K562 (cell line): Measurements from ENCODE around the gene OR4D2. TPM values are rescaled to one million over a fixed set of nuclear protein-coding genes. Genes with fewer than 3 reads are reported as not detected.
A peak's percentile ranks its signal among the peaks of the same experiment; 100 is the strongest.

Experiments used
- ATAC-seq: fragments of 200-7000 bp; cut with Tn5 transposase; 3 replicates; pipeline ENCODE4 v1.9.1; 2020; ENCODE audit warnings: moderate library complexity
- BruUV-seq: library from RNA; stranded (reverse); fragments of 400-500 nt; replicated peaks from 2 replicates; lab custom pipeline; 2021; lab: Mats Ljungman, UMichigan
- CTCF ChIA-PET: fragments of 300-600 bp; formaldehyde crosslinking; extraction: SDS; loops from one replicate; lab custom pipeline; 2021; ENCODE audit warnings: low intra/inter-chr PET ratio; lab: Yijun Ruan, JAX
- POLR2A ChIA-PET: fragments of 300-600, 350-650 bp; sonication (Branson Sonifier 250); formaldehyde crosslinking; extraction: SDS; loops from one replicate; lab custom pipeline; 2021; ENCODE audit warnings: antibody characterized with exemption, inconsistent platforms; lab: Yijun Ruan, JAX
- DNase-seq, 4 experiments: peaks; one replicate each; pipeline versions ENCODE4 v3.0.0 to v3.0.0-alpha.2; 2011 to 2018; ENCODE audit warnings: low spot score in 3 of 4, mixed read lengths in 3 of 4; ENCODE audit errors: extremely low read depth in 1 of 4
- FAIRE-seq: peaks from 2 replicates; lab custom pipeline; 2011; peaks lifted over from hg19 to GRCh38; lab: Jason Lieb, UNC
- H2AFZ ChIP-seq: 2 replicates; pipeline ENCODE4 v1.6.0; 2011; ENCODE audit warnings: low read depth, low read length, control low read depth, inconsistent platforms
- H3K27ac ChIP-seq: fragments of 200-600 bp; 3 replicates; pipeline ENCODE4 v1.8.0; 2011; ENCODE audit warnings: low read depth, mild to moderate bottlenecking, control low read depth, inconsistent platforms, low read length, moderate library complexity, mixed read lengths; ENCODE audit errors: extremely low read depth
- H3K27me3 ChIP-seq, 2 experiments: fragments of 300-600 bp in 1 of 2; 2 replicates in 1 of 2; 3 replicates in 1 of 2; pipeline versions ENCODE4 v1.6.0 to v1.8.0; 2011; ENCODE audit warnings: inconsistent platforms in 2 of 2, low read length in 2 of 2, mild to moderate bottlenecking in 1 of 2, mixed read lengths in 1 of 2, moderate library complexity in 1 of 2; ENCODE audit not compliant: control insufficient read depth in 2 of 2, insufficient read depth in 2 of 2
- H3K36me3 ChIP-seq: fragments of 300-600 bp; 3 replicates; pipeline ENCODE4 v1.8.0; 2011; ENCODE audit warnings: mild to moderate bottlenecking, low read length, inconsistent platforms; ENCODE audit not compliant: control insufficient read depth, insufficient read depth
- H3K4me1 ChIP-seq, 2 experiments: fragments of 200-600 bp in 1 of 2; replicated peaks in 1 of 2; 2 replicates in 1 of 2; 3 replicates in 1 of 2; pipeline versions ENCODE4 v1.5.1 to v1.8.0; 2011; ENCODE audit warnings: inconsistent platforms in 2 of 2, low read length in 2 of 2, mild to moderate bottlenecking in 1 of 2, mixed read lengths in 1 of 2, moderate library complexity in 1 of 2; ENCODE audit not compliant: control insufficient read depth in 2 of 2, insufficient read depth in 2 of 2
- H3K4me2 ChIP-seq: 2 replicates; pipeline ENCODE4 v1.6.1; 2011; ENCODE audit warnings: low read length, control low read depth, inconsistent platforms, mixed read lengths; ENCODE audit not compliant: insufficient read depth
- H3K4me3 ChIP-seq: fragments of 200-600 bp; sonication (generic), shearing (Covaris generic); 2 replicates; pipeline ENCODE4 v1.5.1; 2016; ENCODE audit warnings: control low read depth, inconsistent platforms
- H3K79me2 ChIP-seq: fragments of 200-600 bp; 3 replicates; pipeline ENCODE4 v1.8.0; 2011; ENCODE audit warnings: low read length, inconsistent platforms; ENCODE audit not compliant: control insufficient read depth, insufficient read depth
- H3K9ac ChIP-seq, 2 experiments: 2 replicates each; pipeline versions ENCODE4 v1.6.0 to v1.6.1; 2011; ENCODE audit warnings: low read depth in 2 of 2, low read length in 2 of 2, control low read depth in 1 of 2, inconsistent platforms in 1 of 2, mild to moderate bottlenecking in 1 of 2, mixed read lengths in 1 of 2; ENCODE audit not compliant: insufficient read depth in 1 of 2
- H3K9me1 ChIP-seq: one replicate; pipeline ENCODE4 v1.6.0; 2011; ENCODE audit warnings: inconsistent platforms, mild to moderate bottlenecking, low read length, moderate library complexity; ENCODE audit not compliant: control insufficient read depth, insufficient read depth
- H3K9me3 ChIP-seq: replicated peaks from 2 replicates; pipeline ENCODE4 v1.5.1; 2011; ENCODE audit warnings: low read depth, low read length, inconsistent platforms; ENCODE audit not compliant: control insufficient read depth, insufficient read depth
- H4K20me1 ChIP-seq: replicated peaks from 2 replicates; pipeline ENCODE4 v1.6.1; 2011; ENCODE audit warnings: low read length, inconsistent platforms, mixed read lengths; ENCODE audit not compliant: control insufficient read depth, insufficient read depth
- in situ Hi-C: fragments of 300-500 bp; cut with MboI; formaldehyde crosslinking; loops from 4 replicates; pipeline ENCODE4 v1.15.0; 2018; ENCODE audit warnings: inconsistent platforms, mixed read lengths
- intact Hi-C: fragments of 100-400 bp; cut with micrococcal nuclease; formaldehyde crosslinking; loops from 2 replicates; pipeline ENCODE4 v1.14.2; 2022
- polyA plus RNA-seq, 8 experiments: library from polyadenylated mRNA; depleted of rRNA in 4 of 8; stranded (reverse) in 5 of 8; unstranded in 3 of 8; fragments of >200 nt; fragmentation: Nextera tagmentation in 2 of 8; fragmentation: Illumina TruSeq in 1 of 8; extraction: Ambion mirVana in 2 of 8; extraction: Trizol in 1 of 8; gene quantifications; 2 replicates each; pipeline versions ENCODE4 v1.2.1 to v1.2.3, GENCODE V29; 2011 to 2014; ENCODE audit warnings: inconsistent platforms in 1 of 8, missing spikeins in 1 of 8
- total RNA-seq, 7 experiments: library from RNA; depleted of rRNA in 6 of 7; stranded (reverse); fragments of >200 nt in 6 of 7; fragmentation: Illumina TruSeq in 2 of 7; extraction: Trizol in 2 of 7; gene quantifications; 2 replicates each; pipeline versions ENCODE4 v1.2.1 to v1.2.3, GENCODE V29; 2011 to 2021; ENCODE audit warnings: low replicate concordance in 1 of 7
- TF ChIP-seq, protein P1 (sequence below), 3 experiments: IDR thresholded peaks in 2 of 3; conservative IDR thresholded peaks in 1 of 3; 2 replicates each; pipeline ENCODE4 v1.5.1; 2011 to 2012; ENCODE audit warnings: low read length in 3 of 3, mild to moderate bottlenecking in 3 of 3, control low read depth in 2 of 3, improper control_type of control experiment in 1 of 3, inconsistent platforms in 1 of 3, low read depth in 1 of 3, mixed read lengths in 1 of 3, moderate library complexity in 1 of 3; ENCODE audit not compliant: insufficient read depth in 2 of 3
- TF ChIP-seq, protein P2 (sequence below), 3 experiments: fragments of 200-800 bp in 1 of 3; fragments of 250-450 bp in 1 of 3; fragments of 450-650 bp in 1 of 3; sonication (Bioruptor Pico) in 1 of 3; sonication (Bioruptor generic) in 1 of 3; formaldehyde crosslinking in 1 of 3; IDR thresholded peaks; 2 replicates each; pipeline versions ENCODE4 v1.6.1 to v1.8.0; 2016 to 2022; ENCODE audit warnings: mild to moderate bottlenecking in 2 of 3, missing genetic modification characterization in 2 of 3, missing compliant biosample characterization in 1 of 3, moderate library complexity in 1 of 3

The OR4D2 gene
- total and polyA plus RNA-seq, 9 of the 15 experiments (the other 6 are each of a cell fraction or from before 2014, with no cell fraction given), result not detected

DNA sequence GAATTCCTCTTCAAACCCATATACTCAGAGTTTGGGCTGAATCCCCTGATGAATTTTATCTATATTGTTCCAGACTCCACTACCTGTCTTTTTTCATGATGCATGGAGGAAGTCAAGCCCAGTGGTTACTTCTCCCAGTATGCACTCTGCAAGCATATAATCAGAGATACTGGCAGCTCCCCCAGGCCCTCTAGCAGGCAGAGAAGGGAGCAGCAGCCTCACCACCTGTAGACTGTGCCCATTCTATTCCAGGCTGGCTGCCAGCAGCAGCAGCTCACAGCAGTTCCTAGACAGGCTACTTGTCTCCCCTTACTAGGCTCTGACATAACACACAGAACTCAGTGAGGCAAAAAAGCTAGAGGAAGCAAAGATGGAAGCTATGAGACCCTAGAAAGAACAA is 48.9 kb downstream of the OR4D2 start:
- no peak overlapping the region for H3K4me3 ChIP-seq
- peaks cover 10 to 12% of the 10 kb centered on the region in 2 experiments; a peak in 4 of 5 replicates for H3K4me1 ChIP-seq
- ChIA-PET CTCF (no interaction called here), POLR2A (interaction anchor here (0.7 to 1.1 kb wide), 2 partner anchors 14 to 180 kb away, joined by 4 to 6 read pairs; no protein-coding TSS in a partner anchor)
- in situ Hi-C loops (no loop called here), intact Hi-C loops (no loop called here)
- H3K9me1 ChIP-seq, result no peaks in the 10 kb centered on the region
- peaks cover 3% of the 10 kb centered on the region; the same call in 1 of the 3 replicates for H3K79me2 ChIP-seq
- peaks cover 43% of the 10 kb centered on the region; the same call in 2 of the 3 replicates for H3K36me3 ChIP-seq
- no TSS peak for BruUV-seq
- ATAC-seq, result no peak
- no peak overlapping the region for H3K9ac ChIP-seq
- H3K4me2 ChIP-seq, result no peak overlapping the region
- no peak for FAIRE-seq
- H3K27ac ChIP-seq, result no peak overlapping the region
- H3K9me3 ChIP-seq, result no peaks in the 10 kb centered on the region
- TF ChIP-seq, protein P1, sequence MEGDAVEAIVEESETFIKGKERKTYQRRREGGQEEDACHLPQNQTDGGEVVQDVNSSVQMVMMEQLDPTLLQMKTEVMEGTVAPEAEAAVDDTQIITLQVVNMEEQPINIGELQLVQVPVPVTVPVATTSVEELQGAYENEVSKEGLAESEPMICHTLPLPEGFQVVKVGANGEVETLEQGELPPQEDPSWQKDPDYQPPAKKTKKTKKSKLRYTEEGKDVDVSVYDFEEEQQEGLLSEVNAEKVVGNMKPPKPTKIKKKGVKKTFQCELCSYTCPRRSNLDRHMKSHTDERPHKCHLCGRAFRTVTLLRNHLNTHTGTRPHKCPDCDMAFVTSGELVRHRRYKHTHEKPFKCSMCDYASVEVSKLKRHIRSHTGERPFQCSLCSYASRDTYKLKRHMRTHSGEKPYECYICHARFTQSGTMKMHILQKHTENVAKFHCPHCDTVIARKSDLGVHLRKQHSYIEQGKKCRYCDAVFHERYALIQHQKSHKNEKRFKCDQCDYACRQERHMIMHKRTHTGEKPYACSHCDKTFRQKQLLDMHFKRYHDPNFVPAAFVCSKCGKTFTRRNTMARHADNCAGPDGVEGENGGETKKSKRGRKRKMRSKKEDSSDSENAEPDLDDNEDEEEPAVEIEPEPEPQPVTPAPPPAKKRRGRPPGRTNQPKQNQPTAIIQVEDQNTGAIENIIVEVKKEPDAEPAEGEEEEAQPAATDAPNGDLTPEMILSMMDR (IDR thresholded peaks at IDR 0.05 in 2 of 3, conservative IDR thresholded peaks at IDR 0.05 in 1 of 3; ENCODE audit: insufficient read depth in 2 of 3, low read depth in 1 of 3, low read length in 3 of 3), result 0 out of 6 replicates have a peak, but pooled peaks of 2 of the 3 experiments have one; percentile 7 to 9
- TF ChIP-seq, protein P2, sequence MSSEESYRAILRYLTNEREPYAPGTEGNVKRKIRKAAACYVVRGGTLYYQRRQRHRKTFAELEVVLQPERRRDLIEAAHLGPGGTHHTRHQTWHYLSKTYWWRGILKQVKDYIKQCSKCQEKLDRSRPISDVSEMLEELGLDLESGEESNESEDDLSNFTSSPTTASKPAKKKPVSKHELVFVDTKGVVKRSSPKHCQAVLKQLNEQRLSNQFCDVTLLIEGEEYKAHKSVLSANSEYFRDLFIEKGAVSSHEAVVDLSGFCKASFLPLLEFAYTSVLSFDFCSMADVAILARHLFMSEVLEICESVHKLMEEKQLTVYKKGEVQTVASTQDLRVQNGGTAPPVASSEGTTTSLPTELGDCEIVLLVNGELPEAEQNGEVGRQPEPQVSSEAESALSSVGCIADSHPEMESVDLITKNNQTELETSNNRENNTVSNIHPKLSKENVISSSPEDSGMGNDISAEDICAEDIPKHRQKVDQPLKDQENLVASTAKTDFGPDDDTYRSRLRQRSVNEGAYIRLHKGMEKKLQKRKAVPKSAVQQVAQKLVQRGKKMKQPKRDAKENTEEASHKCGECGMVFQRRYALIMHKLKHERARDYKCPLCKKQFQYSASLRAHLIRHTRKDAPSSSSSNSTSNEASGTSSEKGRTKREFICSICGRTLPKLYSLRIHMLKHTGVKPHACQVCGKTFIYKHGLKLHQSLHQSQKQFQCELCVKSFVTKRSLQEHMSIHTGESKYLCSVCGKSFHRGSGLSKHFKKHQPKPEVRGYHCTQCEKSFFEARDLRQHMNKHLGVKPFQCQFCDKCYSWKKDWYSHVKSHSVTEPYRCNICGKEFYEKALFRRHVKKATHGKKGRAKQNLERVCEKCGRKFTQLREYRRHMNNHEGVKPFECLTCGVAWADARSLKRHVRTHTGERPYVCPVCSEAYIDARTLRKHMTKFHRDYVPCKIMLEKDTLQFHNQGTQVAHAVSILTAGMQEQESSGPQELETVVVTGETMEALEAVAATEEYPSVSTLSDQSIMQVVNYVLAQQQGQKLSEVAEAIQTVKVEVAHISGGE (CRISPR knock-in tag; IDR thresholded peaks at IDR 0.05), result no peak
- H2AFZ ChIP-seq, result no peak overlapping the region
- no peaks in the 10 kb centered on the region for H3K27me3 ChIP-seq
- H4K20me1 ChIP-seq, result no peaks in the 10 kb centered on the region
- DNase-seq, result peak in 1 of 4 experiments; percentile 2
